ENCODE measurements around the gene CFAP410.

CFAP410 gene

GRCh38 chr21:44338971-44339910, at the start of gene CFAP410:
Gene CFAP410, minus strand, starts transcription at chr21:44339390. Its CDS starts 196 bp downstream, at chr21:44339194.
- peak; percentile 93 for DNase-seq

- no peak for DNase-seq
Measured at GRCh38 chr21:44384968-44385367, 45.8 kb upstream of the CFAP410 start.

- no peak for DNase-seq
Measured at GRCh38 chr21:44383216-44383615, 44.0 kb upstream of the CFAP410 start.

- no peak for DNase-seq
Measured at GRCh38 chr21:44382536-44382935, 43.3 kb upstream of the CFAP410 start.

- DNase-seq, result no peak
Measured at GRCh38 chr21:44381874-44382273, 42.7 kb upstream of the CFAP410 start.

- DNase-seq, result no peak
Measured at GRCh38 chr21:44380876-44381275, 41.7 kb upstream of the CFAP410 start.

- DNase-seq, result no peak
Measured at GRCh38 chr21:44379991-44380865, 41.0 kb upstream of the CFAP410 start.

- DNase-seq, result no peak
Measured at GRCh38 chr21:44379515-44379848, 40.3 kb upstream of the CFAP410 start.

- no peak for DNase-seq
Measured at GRCh38 chr21:44378646-44379514, 39.7 kb upstream of the CFAP410 start.

- DNase-seq, result no peak
Measured at GRCh38 chr21:44377922-44378645, 38.9 kb upstream of the CFAP410 start.

GRCh38 chr21:44377201-44377921, 38.2 kb upstream of the CFAP410 start:
- no peak for DNase-seq

- DNase-seq, result no peak
Measured at GRCh38 chr21:44376606-44377005, 37.4 kb upstream of the CFAP410 start.

- no peak for DNase-seq
Measured at GRCh38 chr21:44375761-44376241, 36.6 kb upstream of the CFAP410 start.

GRCh38 chr21:44375281-44375651, 36.1 kb upstream of the CFAP410 start:
- DNase-seq, result peak; percentile 86

- no peak for DNase-seq
Measured at GRCh38 chr21:44374601-44375280, 35.6 kb upstream of the CFAP410 start.

- no peak for DNase-seq
Measured at GRCh38 chr21:44372616-44373015, 33.4 kb upstream of the CFAP410 start.

- no peak for DNase-seq
Measured at GRCh38 chr21:44371596-44371995, 32.4 kb upstream of the CFAP410 start.

GRCh38 chr21:44370786-44371410, 31.7 kb upstream of the CFAP410 start:
- no peak for DNase-seq

GRCh38 chr21:44370027-44370735, 31.0 kb upstream of the CFAP410 start:
- DNase-seq, result no peak
